Measurements from ENCODE around the gene MED8. TPM values are rescaled to one million over a fixed set of nuclear protein-coding genes. Genes with fewer than 3 reads are reported as not detected.

The MED8 gene
- polyA plus RNA-seq (2012; ENCODE audit: low read depth, missing spikeins), result 38.3 TPM

GRCh38 chr1:43389326-43390313 lies at the start of gene MED8, which contains the start of gene SZT2:
TSS of gene MED8 (minus strand) at chr1:43389800. CDS start at chr1:43389764, 36 bp downstream.
TSS of gene SZT2 (plus strand) at chr1:43389899. CDS start at chr1:43389969, 70 bp downstream.
- TF ChIP-seq SPI1 (IDR thresholded peaks at IDR 0.05; ENCODE audit: low read depth, low read length) (peak; percentile 86), POU2F2 (IDR thresholded peaks at IDR 0.05; ENCODE audit: low read depth, low read length) (no peak), TAF1 (IDR thresholded peaks at IDR 0.05; ENCODE audit: low read depth, low read length) (peak; percentile 62; the same call in 1 of the 2 replicates), PAX5 (IDR thresholded peaks at IDR 0.05; ENCODE audit: insufficient read depth, low read length, severe bottlenecking) (peak; percentile 12), POLR2AphosphoS5 (IDR thresholded peaks at IDR 0.05; ENCODE audit: low read depth, low read length) (peak; percentile 78), POLR2A (IDR thresholded peaks at IDR 0.05; ENCODE audit: low read depth, low read length) (peak; percentile 85)
- DNase-seq (ENCODE audit: insufficient read length, low spot score), result peak; percentile 93
- FAIRE-seq, result peak; percentile 94

- TF ChIP-seq TAF1 (IDR thresholded peaks at IDR 0.05; ENCODE audit: low read depth, low read length) (no peak), POLR2A (IDR thresholded peaks at IDR 0.05; ENCODE audit: low read depth, low read length) (no peak), POU2F2 (IDR thresholded peaks at IDR 0.05; ENCODE audit: low read depth, low read length) (no peak), POLR2AphosphoS5 (IDR thresholded peaks at IDR 0.05; ENCODE audit: low read depth, low read length) (no peak), PAX5 (IDR thresholded peaks at IDR 0.05; ENCODE audit: insufficient read depth, low read length, severe bottlenecking) (no peak), SPI1 (IDR thresholded peaks at IDR 0.05; ENCODE audit: low read depth, low read length) (no peak)
- FAIRE-seq (no peak), DNase-seq (ENCODE audit: insufficient read length, low spot score) (no peak)
Observed at GRCh38 chr1:43438953-43439581, 49.5 kb upstream of the MED8 start.

GRCh38 chr1:43438576-43438952 lies 49.0 kb upstream of the MED8 start:
- FAIRE-seq, result no peak
- no peak for DNase-seq (ENCODE audit: insufficient read length, low spot score)
- TF ChIP-seq POLR2A (IDR thresholded peaks at IDR 0.05; ENCODE audit: low read depth, low read length) (no peak), TAF1 (IDR thresholded peaks at IDR 0.05; ENCODE audit: low read depth, low read length) (no peak), POLR2AphosphoS5 (IDR thresholded peaks at IDR 0.05; ENCODE audit: low read depth, low read length) (no peak), SPI1 (IDR thresholded peaks at IDR 0.05; ENCODE audit: low read depth, low read length) (no peak), POU2F2 (IDR thresholded peaks at IDR 0.05; ENCODE audit: low read depth, low read length) (no peak), PAX5 (IDR thresholded peaks at IDR 0.05; ENCODE audit: insufficient read depth, low read length, severe bottlenecking) (no peak)

- DNase-seq (ENCODE audit: insufficient read length, low spot score), result no peak
- FAIRE-seq, result no peak
- TF ChIP-seq SPI1 (IDR thresholded peaks at IDR 0.05; ENCODE audit: low read depth, low read length) (no peak), POLR2A (IDR thresholded peaks at IDR 0.05; ENCODE audit: low read depth, low read length) (no peak), TAF1 (IDR thresholded peaks at IDR 0.05; ENCODE audit: low read depth, low read length) (no peak)
Observed at GRCh38 chr1:43438006-43438405, 48.4 kb upstream of the MED8 start.

GRCh38 chr1:43437031-43437973 lies 47.7 kb upstream of the MED8 start:
- TF ChIP-seq POU2F2 (IDR thresholded peaks at IDR 0.05; ENCODE audit: low read depth, low read length) (no peak), SPI1 (IDR thresholded peaks at IDR 0.05; ENCODE audit: low read depth, low read length) (no peak), PAX5 (IDR thresholded peaks at IDR 0.05; ENCODE audit: insufficient read depth, low read length, severe bottlenecking) (no peak), POLR2AphosphoS5 (IDR thresholded peaks at IDR 0.05; ENCODE audit: low read depth, low read length) (no peak), TAF1 (IDR thresholded peaks at IDR 0.05; ENCODE audit: low read depth, low read length) (no peak), POLR2A (IDR thresholded peaks at IDR 0.05; ENCODE audit: low read depth, low read length) (no peak)
- DNase-seq (ENCODE audit: insufficient read length, low spot score) (no peak), FAIRE-seq (no peak)

- DNase-seq (ENCODE audit: insufficient read length, low spot score) (no peak), FAIRE-seq (no peak)
- TF ChIP-seq POLR2A (IDR thresholded peaks at IDR 0.05; ENCODE audit: low read depth, low read length), result no peak
Observed at GRCh38 chr1:43436371-43436770, 46.8 kb upstream of the MED8 start.

GRCh38 chr1:43435146-43436145 lies 45.8 kb upstream of the MED8 start:
- FAIRE-seq (no peak), DNase-seq (ENCODE audit: insufficient read length, low spot score) (no peak)
- no peak for TF ChIP-seq POLR2AphosphoS5 (IDR thresholded peaks at IDR 0.05; ENCODE audit: low read depth, low read length)
- no peak for TF ChIP-seq POU2F2 (IDR thresholded peaks at IDR 0.05; ENCODE audit: low read depth, low read length)
- no peak for TF ChIP-seq SPI1 (IDR thresholded peaks at IDR 0.05; ENCODE audit: low read depth, low read length)
- no peak for TF ChIP-seq TAF1 (IDR thresholded peaks at IDR 0.05; ENCODE audit: low read depth, low read length)
- TF ChIP-seq POLR2A (IDR thresholded peaks at IDR 0.05; ENCODE audit: low read depth, low read length), result no peak
- no peak for TF ChIP-seq PAX5 (IDR thresholded peaks at IDR 0.05; ENCODE audit: insufficient read depth, low read length, severe bottlenecking)

- FAIRE-seq (no peak), DNase-seq (ENCODE audit: insufficient read length, low spot score) (no peak)
- no peak for TF ChIP-seq POU2F2 (IDR thresholded peaks at IDR 0.05; ENCODE audit: low read depth, low read length)
- no peak for TF ChIP-seq PAX5 (IDR thresholded peaks at IDR 0.05; ENCODE audit: insufficient read depth, low read length, severe bottlenecking)
- no peak for TF ChIP-seq SPI1 (IDR thresholded peaks at IDR 0.05; ENCODE audit: low read depth, low read length)
- no peak for TF ChIP-seq POLR2A (IDR thresholded peaks at IDR 0.05; ENCODE audit: low read depth, low read length)
- TF ChIP-seq POLR2AphosphoS5 (IDR thresholded peaks at IDR 0.05; ENCODE audit: low read depth, low read length), result no peak
- TF ChIP-seq TAF1 (IDR thresholded peaks at IDR 0.05; ENCODE audit: low read depth, low read length), result no peak
Observed at GRCh38 chr1:43434256-43434655, 44.7 kb upstream of the MED8 start.
